B cell (primary cell): ENCODE data around the gene AKAP8. TPM values are rescaled to one million over a fixed set of nuclear protein-coding genes. Genes with fewer than 3 reads are reported as not detected.

ENCODE experiments used
- ATAC-seq: fragments of 200-7000 bp; cut with Tn5 transposase; one replicate; pipeline ENCODE4 v1.10.0; 2021; ENCODE audit warnings: low read depth, mild to moderate bottlenecking, moderate number of reproducible peaks, moderate library complexity
- CTCF ChIA-PET: fragments of 350-600 bp; sonication (Branson Sonifier 250); formaldehyde crosslinking; loops from one replicate; lab custom pipeline; 2021; ENCODE audit warnings: antibody characterized with exemption, inconsistent platforms; lab: Charles Lee
- POLR2A ChIA-PET: fragments of 350-600 bp; sonication (Branson Sonifier 250); formaldehyde crosslinking; loops from one replicate; lab custom pipeline; 2021; ENCODE audit warnings: antibody characterized with exemption; lab: Charles Lee
- DNase-seq: peaks from one replicate; pipeline ENCODE4 v3.0.0; 2013
- H2AFZ ChIP-seq: 2 replicates; pipeline ENCODE4 v1.6.1; 2012; ENCODE audit warnings: mild to moderate bottlenecking, low read depth, low read length; ENCODE audit not compliant: insufficient read depth, poor library complexity, severe bottlenecking
- H3K27ac ChIP-seq, 2 donors: 1 replicate in 1 of 2; 2 replicates in 1 of 2; pipeline ENCODE4 v1.5.1; 2012 to 2013; ENCODE audit warnings: low read length in 2 of 2, mild to moderate bottlenecking in 2 of 2, moderate library complexity in 1 of 2
- H3K27me3 ChIP-seq, 4 experiments: fragments of 200-600 bp in 1 of 4; sonication (generic) in 1 of 4; replicated peaks in 1 of 4; 1 replicate in 2 of 4; 2 replicates in 2 of 4; pipeline versions ENCODE4 v1.6.1 to v1.7.0; 2013 to 2016; ENCODE audit warnings: low read length in 3 of 4, mild to moderate bottlenecking in 2 of 4, mixed read lengths in 1 of 4, moderate library complexity in 1 of 4; ENCODE audit not compliant: insufficient read depth in 4 of 4, control insufficient read depth in 3 of 4; ENCODE audit errors: control extremely low read depth in 1 of 4
- H3K36me3 ChIP-seq, 2 experiments: replicated peaks in 1 of 2; 1 replicate in 1 of 2; 2 replicates in 1 of 2; pipeline versions ENCODE4 v1.6.1 to v1.7.1; 2013; ENCODE audit warnings: low read length in 1 of 2; ENCODE audit not compliant: insufficient read depth in 2 of 2, control insufficient read depth in 1 of 2; ENCODE audit errors: control extremely low read depth in 1 of 2, extremely low read depth in 1 of 2
- H3K4me1 ChIP-seq, 2 donors: fragments of 200-600 bp in 1 of 2; sonication (generic) in 1 of 2; 1 replicate in 1 of 2; 2 replicates in 1 of 2; pipeline versions ENCODE4 v1.5.1 to v1.6.1; 2013 to 2017; ENCODE audit warnings: low read length in 2 of 2; ENCODE audit not compliant: control insufficient read depth in 2 of 2, insufficient read depth in 2 of 2
- H3K4me2 ChIP-seq: replicated peaks from 2 replicates; pipeline ENCODE3; 2012; ENCODE audit warnings: mild to moderate bottlenecking, low read depth, low read length; ENCODE audit not compliant: poor library complexity, severe bottlenecking
- H3K4me3 ChIP-seq, 5 experiments: fragments of 200-600 bp in 1 of 5; sonication (generic) in 1 of 5; 1 replicate in 3 of 5; 2 replicates in 2 of 5; pipeline versions ENCODE4 v1.5.1 to v1.7.0; 2011 to 2016; ENCODE audit warnings: low read length in 4 of 5, mild to moderate bottlenecking in 4 of 5, low read depth in 2 of 5, control low read depth in 1 of 5, moderate library complexity in 1 of 5; ENCODE audit not compliant: insufficient read depth in 1 of 5; ENCODE audit errors: control extremely low read depth in 1 of 5, extremely low read depth in 1 of 5
- H3K79me2 ChIP-seq: fragments of 200-600 bp; sonication (generic); one replicate; pipeline ENCODE4 v1.6.0; 2016; ENCODE audit warnings: low read length; ENCODE audit not compliant: control insufficient read depth, insufficient read depth
- H3K9ac ChIP-seq: fragments of 200-600 bp; sonication (generic); 2 replicates; pipeline ENCODE4 v1.6.1; 2017; ENCODE audit warnings: mild to moderate bottlenecking, low read length, moderate library complexity
- H3K9me3 ChIP-seq, 3 donors: one replicate each; pipeline versions ENCODE4 v1.6.1 to v1.7.1; 2013; ENCODE audit warnings: low read length in 2 of 3; ENCODE audit not compliant: control insufficient read depth in 2 of 3, insufficient read depth in 1 of 3; ENCODE audit errors: control extremely low read depth in 1 of 3
- H4K20me1 ChIP-seq: 2 replicates; pipeline ENCODE4 v1.6.0; 2012; ENCODE audit warnings: mild to moderate bottlenecking, low read length; ENCODE audit not compliant: insufficient read depth, control insufficient read depth, poor library complexity, severe bottlenecking
- H3K27ac Mint-ChIP-seq: one replicate; pipeline ENCODE4 v1.8.0; 2021; ENCODE audit warnings: mixed read lengths
- H3K27me3 Mint-ChIP-seq: one replicate; pipeline ENCODE4 v1.8.0; 2021; ENCODE audit warnings: mixed read lengths
- H3K4me1 Mint-ChIP-seq: one replicate; pipeline ENCODE4 v1.8.0; 2021; ENCODE audit warnings: mixed read lengths
- H3K4me3 Mint-ChIP-seq: one replicate; pipeline ENCODE4 v1.8.0; 2021; ENCODE audit warnings: mixed read lengths
- H3K9me3 Mint-ChIP-seq: one replicate; pipeline ENCODE4 v1.8.0; 2022; ENCODE audit warnings: mixed read lengths; ENCODE audit not compliant: insufficient read depth
- EZH2 ChIP-seq: IDR thresholded peaks from 2 replicates; pipeline ENCODE4 v1.6.1; 2012; ENCODE audit warnings: borderline replicate concordance, low read depth, mild to moderate bottlenecking, moderate library complexity, low read length; ENCODE audit not compliant: insufficient read depth, poor library complexity, severe bottlenecking
- WGBS: methylation state at CpG from one replicate; pipeline ENCODE4 v1.1.5; 2013; ENCODE audit warnings: missing lambda C conversion rate; ENCODE audit not compliant: insufficient coverage; 5-methylcytosine and 5-hydroxymethylcytosine counted together
- intact Hi-C: fragments of 100-400 bp; cut with micrococcal nuclease; formaldehyde crosslinking; loops from one replicate; pipeline ENCODE4 v1.10.0; 2022
- polyA plus RNA-seq: library from polyadenylated mRNA; depleted of rRNA; stranded (reverse); fragments of >200 nt; gene quantifications from 2 replicates; pipeline ENCODE4 v1.2.3, GENCODE V29; 2012
- total RNA-seq, 2 donors: library from RNA; stranded (reverse); fragments of 120-200 nt in 1 of 2; gene quantifications; 1 replicate in 1 of 2; 2 replicates in 1 of 2; pipeline versions ENCODE4 v1.2.3 to v1.2.4, GENCODE V29; 2013 to 2022
- TF ChIP-seq, protein P1 (sequence below): fragments of 200-600 bp; IDR thresholded peaks from one replicate; pipeline ENCODE4 v1.8.0; 2022; ENCODE audit warnings: antibody characterized with exemption, mild to moderate bottlenecking

The AKAP8 gene
- total and polyA plus RNA-seq, 2 donors (not counting 1 experiment from before 2014, with no cell fraction given), result 30.0 to 84.8 TPM

DNA sequence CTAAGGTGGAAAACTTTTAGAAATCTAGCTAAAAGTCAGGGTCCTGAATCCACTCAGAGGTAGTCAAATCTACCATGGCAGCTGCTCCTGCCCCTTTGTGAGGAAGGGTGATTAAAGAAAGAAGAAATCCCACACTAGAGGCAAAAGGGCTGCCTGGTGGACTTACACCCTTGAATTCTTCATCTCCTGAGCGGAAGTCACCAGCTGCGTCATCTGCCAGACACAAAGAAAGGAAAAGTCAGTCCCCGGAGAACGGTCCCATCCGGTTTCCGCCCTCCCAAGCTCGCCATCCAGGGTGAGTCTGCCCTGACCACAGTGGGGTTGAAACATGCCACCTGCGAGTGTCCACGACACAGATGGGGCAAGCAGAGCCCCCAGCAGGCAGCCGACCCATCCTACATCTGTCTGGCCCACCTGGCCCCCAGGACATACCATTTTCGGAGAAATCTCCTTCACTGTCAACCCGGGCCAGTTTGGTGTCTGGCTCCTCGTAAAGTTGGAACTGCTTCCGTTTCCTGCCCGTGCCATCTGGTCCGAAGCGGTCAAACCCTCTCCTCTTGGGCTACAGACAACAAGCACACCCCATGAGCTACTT lies 7.7 kb downstream of the AKAP8 start:
- Histone ChIP-seq H3K36me3 (peaks cover 2 to 79% of the 10 kb centered on the region in 2 experiments), H2AFZ (no peak overlapping the region), H3K4me1 (peaks cover 6 to 8% of the 10 kb centered on the region in 2 donors), H3K4me2 (no peak overlapping the region), H3K27ac (no peak overlapping the region), H3K9ac (no peak overlapping the region), H3K9me3 (no peaks in the 10 kb centered on the region), H4K20me1 (peaks cover 93% of the 10 kb centered on the region), H3K79me2 (peaks cover 92% of the 10 kb centered on the region), H3K27me3 (no peaks in the 10 kb centered on the region), H3K4me3 (no peak overlapping the region)
- CTCF ChIA-PET, result interaction anchor here (1.1 kb wide), 1 partner anchor 11 kb away, joined by 3 read pairs; no protein-coding TSS in a partner anchor
- DNase-seq, result no peak
- POLR2A ChIA-PET, result no interaction called here
- no peak for TF ChIP-seq EZH2
- TF ChIP-seq, protein P1, sequence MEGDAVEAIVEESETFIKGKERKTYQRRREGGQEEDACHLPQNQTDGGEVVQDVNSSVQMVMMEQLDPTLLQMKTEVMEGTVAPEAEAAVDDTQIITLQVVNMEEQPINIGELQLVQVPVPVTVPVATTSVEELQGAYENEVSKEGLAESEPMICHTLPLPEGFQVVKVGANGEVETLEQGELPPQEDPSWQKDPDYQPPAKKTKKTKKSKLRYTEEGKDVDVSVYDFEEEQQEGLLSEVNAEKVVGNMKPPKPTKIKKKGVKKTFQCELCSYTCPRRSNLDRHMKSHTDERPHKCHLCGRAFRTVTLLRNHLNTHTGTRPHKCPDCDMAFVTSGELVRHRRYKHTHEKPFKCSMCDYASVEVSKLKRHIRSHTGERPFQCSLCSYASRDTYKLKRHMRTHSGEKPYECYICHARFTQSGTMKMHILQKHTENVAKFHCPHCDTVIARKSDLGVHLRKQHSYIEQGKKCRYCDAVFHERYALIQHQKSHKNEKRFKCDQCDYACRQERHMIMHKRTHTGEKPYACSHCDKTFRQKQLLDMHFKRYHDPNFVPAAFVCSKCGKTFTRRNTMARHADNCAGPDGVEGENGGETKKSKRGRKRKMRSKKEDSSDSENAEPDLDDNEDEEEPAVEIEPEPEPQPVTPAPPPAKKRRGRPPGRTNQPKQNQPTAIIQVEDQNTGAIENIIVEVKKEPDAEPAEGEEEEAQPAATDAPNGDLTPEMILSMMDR, result no peak
- Mint-ChIP-seq H3K4me1 (peaks cover 10% of the 10 kb centered on the region), H3K27me3 (no peaks in the 10 kb centered on the region), H3K4me3 (no peak overlapping the region), H3K9me3 (no peaks in the 10 kb centered on the region), H3K27ac (no peak overlapping the region)
- WGBS, result over 99% methylated on average over 16 of the region's 17 CpGs
- no peak for ATAC-seq
- intact Hi-C loops, result no loop called here

DNA sequence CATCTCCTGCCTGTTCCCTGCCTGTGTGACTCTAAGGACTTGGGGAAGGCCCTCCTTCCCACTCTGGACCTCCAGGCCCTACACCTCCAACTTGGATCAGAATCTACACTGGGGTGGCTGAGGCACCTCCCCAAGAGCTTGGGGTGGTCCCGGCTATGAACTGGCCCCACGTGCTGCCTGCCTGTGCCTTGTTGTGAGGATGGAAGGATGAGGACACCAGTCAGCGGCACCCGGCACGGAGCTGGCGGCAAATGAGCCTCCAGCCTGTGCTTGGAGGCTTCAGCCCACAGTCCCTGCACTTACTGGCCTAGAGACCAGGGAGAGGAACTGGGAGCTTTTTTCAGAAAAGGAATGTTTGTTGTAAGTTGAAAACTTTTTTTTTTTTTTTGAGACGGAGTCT lies 8.5 kb downstream of the AKAP8 start:
- H3K4me3 ChIP-seq, result no peak overlapping the region
- H3K9me3 ChIP-seq, result no peaks in the 10 kb centered on the region
- no peak for DNase-seq
- H3K4me1 ChIP-seq, result peaks cover 0 to 4% of the 10 kb centered on the region in 2 donors
- POLR2A ChIA-PET, result no interaction called here
- H3K27me3 Mint-ChIP-seq, result no peaks in the 10 kb centered on the region
- 98% methylated on average over 5 of the region's 7 CpGs for WGBS
- no peak overlapping the region for H2AFZ ChIP-seq
- H3K4me1 Mint-ChIP-seq, result peaks cover 5% of the 10 kb centered on the region
- H3K36me3 ChIP-seq, result peaks cover 2 to 87% of the 10 kb centered on the region in 2 experiments
- CTCF ChIA-PET, result interaction anchor here (1.1 kb wide), 1 partner anchor 11 kb away, joined by 3 read pairs; no protein-coding TSS in a partner anchor
- H3K4me3 Mint-ChIP-seq, result no peak overlapping the region
- TF ChIP-seq, protein P1, result no peak
- no peak for TF ChIP-seq EZH2
- H3K27me3 ChIP-seq, result no peaks in the 10 kb centered on the region
- peaks cover 84% of the 10 kb centered on the region for H3K79me2 ChIP-seq
- intact Hi-C loops, result no loop called here
- H3K9me3 Mint-ChIP-seq, result no peaks in the 10 kb centered on the region
- no peak overlapping the region for H3K4me2 ChIP-seq
- no peak overlapping the region for H3K27ac Mint-ChIP-seq
- H4K20me1 ChIP-seq, result peaks cover 86% of the 10 kb centered on the region
- ATAC-seq, result no peak
- no peak overlapping the region for H3K27ac ChIP-seq
- no peak overlapping the region for H3K9ac ChIP-seq
